Measurements from ENCODE around the gene KIAA1671. TPM values are rescaled to one million over a fixed set of nuclear protein-coding genes. Genes with fewer than 3 reads are reported as not detected.

Gene KIAA1671
- polyA plus RNA-seq, 1 donor (not counting 4 experiments of a cell fraction or from before 2014, with no cell fraction given): 17.4 TPM

GRCh38 chr22:24964441-24964840 is 11.9 kb downstream of the KIAA1671 start:
- no peak overlapping the region for H2AFZ ChIP-seq (ENCODE audit: control insufficient read depth, low read length)
- H3K9me1 ChIP-seq (ENCODE audit: control insufficient read depth, extremely low read depth, insufficient read depth, low read length): peaks cover 6% of the 10 kb centered on the region
- DNase-seq (ENCODE audit: low read depth, low spot score): no peak
- no peaks in the 10 kb centered on the region for H4K20me1 ChIP-seq (ENCODE audit: control insufficient read depth, extremely low read depth, insufficient read depth, low read length)
- peaks cover 4 to 7% of the 10 kb centered on the region in 2 experiments for H3K36me3 ChIP-seq (ENCODE audit: control insufficient read depth in 2 of 2, extremely low read depth in 1 of 2, insufficient read depth in 2 of 2, low read length in 2 of 2)
- no peaks in the 10 kb centered on the region for H3K27me3 ChIP-seq (ENCODE audit: control insufficient read depth, extremely low read depth, insufficient read depth, low read length)
- dilution Hi-C loops (cut with MboI; ENCODE audit: extremely low pct_ligation_motif_present, low sequenced_read_pairs): no loop called here
- H3K9ac ChIP-seq (ENCODE audit: control insufficient read depth, extremely low read depth, insufficient read depth, low read length): no peak overlapping the region
- TF ChIP-seq CTCF (optimal IDR thresholded peaks at IDR 0.05 in 1 of 3, IDR thresholded peaks at IDR 0.05 in 1 of 3, conservative IDR thresholded peaks at IDR 0.05 in 1 of 3; ENCODE audit: extremely low read depth in 1 of 3, insufficient read depth in 2 of 3, low read length in 3 of 3) (no peak), EZH2 (IDR thresholded peaks at IDR 0.05; ENCODE audit: low read length) (no peak)
- H3K4me1 ChIP-seq (ENCODE audit: control insufficient read depth, extremely low read depth, insufficient read depth, low read length): peaks cover 32% of the 10 kb centered on the region
- no peak for FAIRE-seq
- H3K27ac ChIP-seq (ENCODE audit: control insufficient read depth, insufficient read depth, low read length): no peak overlapping the region
- no peak overlapping the region for H3K4me2 ChIP-seq (ENCODE audit: control insufficient read depth, extremely low read depth, insufficient read depth, low read depth, low read length)
- peaks cover 48% of the 10 kb centered on the region for H3K79me2 ChIP-seq (ENCODE audit: control insufficient read depth, insufficient read depth, low read length)
- H3K4me3 ChIP-seq (ENCODE audit: control insufficient read depth in 2 of 3, extremely low read depth in 1 of 3, insufficient read depth in 2 of 3, low read depth in 1 of 3, low read length in 3 of 3): no peak overlapping the region
- no peaks in the 10 kb centered on the region for H3K9me3 ChIP-seq (ENCODE audit: control insufficient read depth, low read depth, low read length)

DNA sequence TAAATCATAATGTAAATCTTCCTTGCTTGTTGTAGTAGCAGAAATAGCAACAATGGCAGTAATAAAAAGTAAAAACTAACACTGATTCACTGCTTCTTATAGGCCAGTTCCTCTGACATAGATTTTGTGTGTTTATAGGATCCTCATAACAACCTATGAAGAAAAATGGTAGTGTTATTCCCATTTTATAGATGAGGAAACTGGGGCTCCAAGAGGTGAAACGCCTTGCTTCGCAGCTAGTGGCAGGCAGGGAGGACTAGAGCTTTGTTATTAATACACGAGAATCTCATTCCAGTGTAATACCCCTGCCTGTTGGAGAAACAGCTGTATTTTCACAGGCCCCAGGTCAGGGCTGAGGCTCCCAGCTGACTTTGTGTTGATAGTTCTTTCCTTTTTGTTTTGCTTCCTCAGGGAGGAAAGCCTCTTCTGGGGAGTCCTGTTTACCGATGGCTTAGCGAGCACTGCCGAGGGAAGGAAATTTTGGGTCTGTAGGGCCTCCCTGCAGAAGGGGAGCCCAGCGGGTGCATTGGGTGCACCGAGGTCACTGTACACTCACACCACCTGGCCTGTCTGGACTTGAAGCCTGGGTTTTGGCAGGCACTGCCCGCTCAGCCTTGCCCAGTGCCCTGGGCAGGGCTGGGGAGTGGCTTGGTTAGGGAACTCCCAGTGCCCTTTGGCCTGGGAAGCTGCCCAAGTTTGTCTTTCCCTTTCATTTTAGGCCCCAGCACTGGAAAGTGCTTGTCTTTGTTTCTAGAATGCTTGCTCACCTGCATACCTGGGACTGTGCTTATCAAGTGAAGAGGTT is 13.5 kb downstream of the KIAA1671 start:
- Histone ChIP-seq H4K20me1 (ENCODE audit: control insufficient read depth, extremely low read depth, insufficient read depth, low read length) (no peaks in the 10 kb centered on the region), H3K27ac (ENCODE audit: control insufficient read depth, insufficient read depth, low read length) (peak overlapping the region; percentile 75), H3K36me3 (ENCODE audit: control insufficient read depth in 2 of 2, extremely low read depth in 1 of 2, insufficient read depth in 2 of 2, low read length in 2 of 2) (peaks cover 4 to 7% of the 10 kb centered on the region in 2 experiments), H3K9me1 (ENCODE audit: control insufficient read depth, extremely low read depth, insufficient read depth, low read length) (peaks cover 6% of the 10 kb centered on the region), H2AFZ (ENCODE audit: control insufficient read depth, low read length) (no peak overlapping the region), H3K27me3 (ENCODE audit: control insufficient read depth, extremely low read depth, insufficient read depth, low read length) (no peaks in the 10 kb centered on the region), H3K4me2 (ENCODE audit: control insufficient read depth, extremely low read depth, insufficient read depth, low read depth, low read length) (peak overlapping the region; percentile 79), H3K9ac (ENCODE audit: control insufficient read depth, extremely low read depth, insufficient read depth, low read length) (peak overlapping the region; percentile 30), H3K4me1 (ENCODE audit: control insufficient read depth, extremely low read depth, insufficient read depth, low read length) (peaks cover 41% of the 10 kb centered on the region), H3K79me2 (ENCODE audit: control insufficient read depth, insufficient read depth, low read length) (peaks cover 42% of the 10 kb centered on the region), H3K9me3 (ENCODE audit: control insufficient read depth, low read depth, low read length) (no peaks in the 10 kb centered on the region), H3K4me3 (ENCODE audit: control insufficient read depth in 2 of 3, extremely low read depth in 1 of 3, insufficient read depth in 2 of 3, low read depth in 1 of 3, low read length in 3 of 3) (peak overlapping the region in 2 of 3 experiments; percentile 6 to 45)
- FAIRE-seq (peak; percentile 94), DNase-seq (ENCODE audit: low read depth, low spot score) (no peak)
- TF ChIP-seq EZH2 (IDR thresholded peaks at IDR 0.05; ENCODE audit: low read length): no peak
- no peak for TF ChIP-seq CTCF (optimal IDR thresholded peaks at IDR 0.05 in 1 of 3, IDR thresholded peaks at IDR 0.05 in 1 of 3, conservative IDR thresholded peaks at IDR 0.05 in 1 of 3; ENCODE audit: extremely low read depth in 1 of 3, insufficient read depth in 2 of 3, low read length in 3 of 3)
- dilution Hi-C loops (cut with MboI; ENCODE audit: extremely low pct_ligation_motif_present, low sequenced_read_pairs): no loop called here

All from keratinocyte (primary cell).